SHP77 (cell line): ENCODE results near the gene TTYH3.

ENCODE experiments used
- DNase-seq, 2 experiments: peaks; one replicate each; lab custom pipeline; 2025; lab: John Stamatoyannopoulos, UW

The TTYH3 gene

GRCh38 chr7:2649139-2649838, 17.5 kb downstream of the TTYH3 start:
- DNase-seq: no peak

GRCh38 chr7:2649991-2650390, 18.2 kb downstream of the TTYH3 start:
- DNase-seq: no peak

- DNase-seq: no peak
Measured at GRCh38 chr7:2650451-2650850, 18.7 kb downstream of the TTYH3 start.

GRCh38 chr7:2651336-2651735, 19.6 kb downstream of the TTYH3 start:
- no peak for DNase-seq

GRCh38 chr7:2651847-2652735, 20.3 kb downstream of the TTYH3 start:
- DNase-seq: no peak

- no peak for DNase-seq
Measured at GRCh38 chr7:2652736-2653060, 20.9 kb downstream of the TTYH3 start.

- peak; percentile 62 to 85 for DNase-seq
Measured at GRCh38 chr7:2654059-2654458, 22.3 kb downstream of the TTYH3 start.

- no peak for DNase-seq
Measured at GRCh38 chr7:2655870-2656614, 24.3 kb downstream of the TTYH3 start.

- no peak for DNase-seq
Measured at GRCh38 chr7:2657208-2657607, 25.4 kb downstream of the TTYH3 start.

- no peak for DNase-seq
Measured at GRCh38 chr7:2657920-2658671, 26.3 kb downstream of the TTYH3 start.

- no peak for DNase-seq
Measured at GRCh38 chr7:2658941-2659340, 27.2 kb downstream of the TTYH3 start.

- DNase-seq: no peak
Measured at GRCh38 chr7:2659556-2660358, 28.0 kb downstream of the TTYH3 start.

GRCh38 chr7:2660359-2661095, 28.7 kb downstream of the TTYH3 start:
- no peak for DNase-seq

GRCh38 chr7:2661096-2661449, 29.3 kb downstream of the TTYH3 start:
- DNase-seq: no peak

- no peak for DNase-seq
Measured at GRCh38 chr7:2661602-2662272, 30.0 kb downstream of the TTYH3 start.

- no peak for DNase-seq
Measured at GRCh38 chr7:2662273-2663120, 30.7 kb downstream of the TTYH3 start.

GRCh38 chr7:2663121-2663886, 31.5 kb downstream of the TTYH3 start:
- no peak for DNase-seq

GRCh38 chr7:2663960-2664359, 32.2 kb downstream of the TTYH3 start:
- DNase-seq: no peak
